Stimulated activated CD8-positive, alpha-beta memory T cell treated with anti-CD3 and anti-CD28 coated beads, Interleukin-2, amount 100 ng/mL, for 48 hours (primary cell): ENCODE measurements around the gene NRG2.

Experiments
- DNase-seq, 2 donors: peaks; one replicate each; pipeline ENCODE4 v3.0.0-alpha.2; 2020; ENCODE audit warnings: low read depth in 2 of 2

NRG2 gene

GRCh38 chr5:139946440-139946839 lies 96.7 kb downstream of the NRG2 start:
- no peak for DNase-seq

DNA sequence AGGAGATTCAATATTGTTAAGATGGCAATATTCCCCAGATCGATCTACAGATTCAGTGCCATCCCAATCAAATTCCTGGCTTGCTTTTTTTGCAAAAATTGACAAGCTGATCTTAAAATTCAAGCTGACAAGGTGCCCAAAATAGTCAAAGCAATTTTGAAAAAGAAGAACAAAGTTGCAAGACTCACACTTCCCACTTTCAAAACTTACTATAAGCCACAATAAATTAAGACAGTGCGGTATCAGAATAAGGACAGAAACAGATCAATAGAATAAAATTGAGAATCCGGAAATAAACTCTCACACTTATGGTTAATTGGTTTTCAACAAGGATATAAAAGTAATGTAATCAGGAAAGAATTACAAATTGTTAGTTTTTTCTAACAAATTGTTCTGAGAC lies 97.1 kb downstream of the NRG2 start:
- DNase-seq, result no peak

- no peak for DNase-seq
These were observed 100.9 kb downstream of the NRG2 start for GRCh38 chr5:139942243-139942642.

GRCh38 chr5:139930406-139930805 lies 112.7 kb downstream of the NRG2 start:
- no peak for DNase-seq

DNA sequence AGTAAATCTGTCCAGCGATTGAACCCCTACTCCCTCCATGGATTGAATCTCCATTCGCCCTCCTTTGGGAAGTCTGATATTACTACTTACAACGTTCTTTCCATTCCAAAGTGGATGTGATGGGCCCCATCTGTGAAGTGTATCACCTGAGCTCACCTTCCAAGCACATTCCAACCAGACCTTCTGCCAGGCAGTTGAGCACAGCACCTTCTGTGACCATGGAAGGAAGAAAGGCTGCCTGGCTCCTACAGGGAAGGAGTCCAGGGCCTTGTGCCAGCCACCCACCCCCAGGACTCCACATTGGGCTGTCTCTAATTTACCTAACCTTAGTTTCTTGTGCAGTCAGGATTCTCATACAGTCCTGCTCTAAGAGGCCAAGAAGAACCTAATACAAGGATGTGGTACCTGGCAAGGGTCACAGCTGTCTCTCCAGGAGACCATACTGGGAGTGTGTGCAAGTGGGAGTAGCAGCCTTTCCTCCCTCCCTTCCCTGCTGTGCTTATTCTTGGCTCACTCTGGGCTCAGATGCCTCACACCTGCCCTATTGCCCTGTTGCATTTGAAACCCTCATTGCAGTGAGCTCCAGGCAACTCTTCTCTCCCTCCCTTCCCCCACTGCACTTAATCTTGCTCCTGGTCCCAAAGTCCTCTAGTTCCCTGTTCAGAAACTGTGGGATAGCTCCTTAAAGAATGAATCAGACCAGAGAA lies 116.1 kb downstream of the NRG2 start:
- no peak for DNase-seq

DNA sequence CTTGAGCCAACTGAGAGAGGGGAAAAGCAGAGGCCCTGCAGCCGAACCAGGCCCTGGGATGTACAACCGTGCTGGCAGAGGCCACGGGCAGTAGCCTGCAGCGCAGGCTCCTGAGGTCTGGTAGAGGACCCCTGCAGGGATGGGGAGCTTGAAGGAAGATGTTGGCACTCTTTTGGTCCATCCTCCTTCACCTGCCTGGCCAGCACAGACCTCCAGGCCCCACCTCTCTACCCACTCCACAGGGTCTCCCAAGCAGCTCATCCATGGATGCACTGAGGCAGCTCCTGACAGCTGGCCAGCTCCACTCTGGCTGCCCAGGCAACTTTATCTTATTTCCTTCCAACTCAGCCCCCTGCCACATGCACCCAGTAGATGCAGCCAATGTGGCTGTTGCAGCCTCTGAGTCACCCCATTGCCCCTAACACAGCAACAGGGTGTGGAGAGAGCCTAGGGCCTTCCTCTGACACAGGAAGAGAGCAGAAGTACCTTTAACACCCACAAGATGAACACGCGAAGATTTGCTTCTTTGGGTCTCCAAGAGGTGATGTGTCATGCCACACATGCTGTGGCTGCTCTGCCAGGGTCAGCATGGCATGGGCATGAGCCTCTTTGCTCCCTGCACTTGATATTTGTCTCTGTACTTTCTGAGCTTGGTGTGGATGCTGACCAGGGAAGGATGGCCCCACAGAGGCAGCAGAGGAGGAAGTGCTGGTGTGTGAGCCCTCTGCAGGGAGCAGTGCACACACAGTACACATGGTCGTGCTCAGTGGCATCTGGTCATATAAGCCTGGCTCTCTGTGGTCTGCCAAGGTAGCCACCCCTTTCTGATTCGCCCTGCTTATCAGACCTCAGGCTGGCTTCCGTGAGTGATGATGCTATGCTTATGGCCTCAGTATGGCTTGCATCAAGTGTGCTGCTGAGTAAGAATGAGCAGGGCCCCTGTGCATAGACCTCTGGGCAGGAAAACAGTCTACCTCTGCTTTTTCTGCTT lies 117.2 kb downstream of the NRG2 start:
- DNase-seq, result no peak

DNA sequence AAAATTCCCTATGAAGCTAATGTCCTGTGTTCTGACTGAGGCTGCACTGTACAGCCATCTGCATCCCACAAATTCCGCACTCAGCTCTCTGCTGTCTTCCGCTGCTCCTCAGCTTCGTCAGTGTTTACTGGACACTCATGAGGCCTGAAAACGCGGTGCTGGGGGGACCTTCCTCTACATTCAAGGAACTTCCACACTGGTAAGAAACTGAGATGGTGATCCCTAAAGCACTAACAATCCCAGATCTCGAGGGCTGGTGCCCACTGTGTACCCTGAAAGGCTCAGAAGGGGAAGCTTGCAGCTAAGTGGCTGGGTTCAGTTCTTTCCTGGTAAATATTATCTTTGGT lies 117.9 kb downstream of the NRG2 start:
- no peak for DNase-seq

- DNase-seq, result no peak
These were observed 118.5 kb downstream of the NRG2 start for GRCh38 chr5:139924294-139925215.

- no peak for DNase-seq
These were observed 123.8 kb downstream of the NRG2 start for GRCh38 chr5:139919308-139919707.

DNA sequence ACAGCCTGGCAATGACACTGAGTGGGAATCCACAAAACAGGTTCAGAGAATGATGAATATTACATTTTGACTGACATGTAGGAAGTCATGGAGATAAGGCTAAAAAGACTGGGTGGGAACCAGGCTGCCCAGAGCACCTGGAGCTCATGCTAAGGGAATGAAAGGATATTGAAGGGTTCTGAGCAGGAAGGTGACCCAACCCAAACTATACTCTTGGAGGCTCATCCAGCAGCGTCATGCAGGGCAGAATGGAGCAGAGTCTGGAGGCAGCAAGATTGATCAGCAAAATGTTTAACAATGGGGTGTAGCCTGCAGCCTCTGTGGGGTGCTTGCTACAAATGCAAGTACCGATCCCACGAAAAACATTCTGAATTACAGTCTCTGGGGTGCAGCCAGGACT lies 127.3 kb downstream of the NRG2 start:
- DNase-seq, result no peak

- no peak for DNase-seq
These were observed 127.8 kb downstream of the NRG2 start for GRCh38 chr5:139915266-139915665.

- no peak for DNase-seq
These were observed 128.8 kb downstream of the NRG2 start for GRCh38 chr5:139914218-139914807.

DNA sequence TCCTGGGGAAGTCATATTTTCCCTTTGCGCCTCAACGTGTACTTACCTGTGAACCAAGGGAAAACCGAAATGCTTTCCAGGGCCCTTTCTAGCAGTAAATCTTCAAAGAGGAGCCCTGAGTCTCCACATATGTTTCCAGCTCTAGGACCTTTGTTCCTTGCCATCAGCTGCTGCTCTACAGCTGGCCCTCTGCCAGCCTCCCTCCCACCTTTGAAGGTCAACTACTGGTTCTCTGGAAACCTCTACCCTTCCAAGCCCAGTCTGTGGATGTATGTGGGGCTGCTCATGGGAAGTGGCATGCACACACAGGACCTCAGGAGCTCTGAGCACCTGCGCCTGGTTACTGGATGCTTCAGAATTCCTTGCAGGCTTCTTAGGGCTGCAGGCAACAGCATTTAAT lies 130.3 kb downstream of the NRG2 start:
- DNase-seq, result no peak

GRCh38 chr5:139912158-139912557 lies 130.9 kb downstream of the NRG2 start:
- DNase-seq, result no peak

DNA sequence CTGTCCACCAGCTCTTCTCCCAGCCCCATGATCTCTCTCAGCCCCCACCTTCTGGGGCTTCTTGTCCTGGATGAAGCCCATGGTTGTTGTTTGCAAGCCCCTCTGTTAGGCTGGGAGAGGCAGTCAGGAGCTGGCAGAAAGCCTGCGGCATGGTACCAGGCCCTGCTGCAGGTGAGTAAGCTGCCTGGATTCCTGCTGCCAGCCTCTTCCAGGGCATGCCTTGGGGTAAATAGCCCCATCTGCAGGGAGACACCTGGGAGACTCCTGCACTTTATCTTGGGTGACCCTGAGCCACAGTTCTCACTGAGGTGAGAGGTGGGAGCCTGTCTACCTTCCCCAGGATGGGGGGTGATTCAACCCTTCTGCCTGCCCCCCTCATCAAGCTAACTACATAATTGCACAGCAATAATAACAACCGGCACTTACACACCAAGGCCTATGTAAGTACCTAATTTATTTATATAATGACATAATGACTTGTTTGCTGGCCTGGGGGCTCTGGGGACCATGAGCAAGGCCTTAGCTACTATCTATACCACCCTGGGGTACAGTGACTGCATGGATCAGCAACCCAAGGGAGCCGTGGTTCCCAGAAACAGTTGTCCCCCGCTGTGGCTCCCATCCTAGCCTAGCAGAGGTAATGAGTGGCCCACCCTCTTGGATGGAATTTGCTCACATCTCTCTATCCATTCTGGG lies 131.5 kb downstream of the NRG2 start:
- DNase-seq, result no peak

DNA sequence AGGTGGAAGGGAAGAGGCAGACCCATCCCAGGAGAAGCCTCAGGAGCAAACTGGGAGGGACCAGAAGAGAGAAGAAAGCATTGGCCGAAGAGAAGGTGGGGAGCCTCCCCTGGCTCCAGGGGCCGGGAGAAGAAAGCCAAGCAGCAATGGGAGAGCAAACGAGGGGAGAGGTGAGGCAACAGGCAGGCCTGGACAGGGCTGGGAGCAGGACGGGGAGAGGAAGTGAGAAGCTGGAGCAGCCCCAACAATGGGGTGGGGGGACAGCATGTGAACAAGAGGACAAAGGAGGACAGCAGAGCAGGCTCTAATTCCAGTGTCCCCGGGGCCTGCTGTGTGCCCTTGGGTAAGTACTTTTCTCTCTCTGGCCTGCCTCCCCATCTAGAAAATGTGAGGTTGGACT lies 132.2 kb downstream of the NRG2 start:
- no peak for DNase-seq

DNA sequence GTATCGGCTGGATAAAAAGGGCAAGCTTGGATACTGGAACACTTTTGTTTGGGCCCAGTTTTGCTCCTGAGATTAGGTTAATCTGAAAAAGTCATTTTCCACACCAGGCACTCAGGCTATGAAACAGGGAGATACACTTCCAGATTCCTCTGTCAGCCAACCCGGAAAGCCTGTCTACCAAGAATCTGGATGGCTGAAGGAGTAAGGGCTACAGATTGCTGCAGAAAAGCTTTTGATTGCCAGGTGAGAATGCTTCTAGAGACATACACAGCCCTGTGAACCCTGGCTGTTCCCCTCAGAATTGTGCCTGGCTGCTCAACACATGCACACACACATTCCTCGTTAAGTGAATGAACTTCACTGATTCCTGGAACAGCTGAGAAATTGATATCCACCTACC lies 133.1 kb downstream of the NRG2 start:
- no peak for DNase-seq

DNA sequence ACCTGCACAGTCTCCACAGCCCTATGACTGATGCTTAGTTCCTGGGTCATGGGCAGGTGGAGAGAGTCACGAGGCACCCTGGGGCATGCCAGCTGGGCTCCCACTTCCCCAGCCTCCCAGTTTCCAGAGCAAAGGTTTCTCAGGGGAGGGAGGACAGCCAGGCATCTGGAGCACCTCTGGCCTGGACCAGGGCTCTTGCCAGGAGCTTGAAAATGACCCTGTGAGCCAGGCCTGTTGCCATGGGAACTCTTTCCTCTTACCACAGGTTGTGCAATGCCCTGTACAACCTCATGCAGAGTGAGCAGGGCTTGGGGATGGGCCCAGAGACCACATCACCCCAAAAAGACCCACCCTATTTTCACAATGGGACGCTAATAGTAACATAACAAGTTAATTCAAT lies 134.3 kb downstream of the NRG2 start:
- DNase-seq, result no peak

- no peak for DNase-seq
These were observed 136.4 kb downstream of the NRG2 start for GRCh38 chr5:139906661-139907060.

- no peak for DNase-seq
These were observed 138.1 kb downstream of the NRG2 start for GRCh38 chr5:139904816-139905661.
